Karpas-422 (cell line): ENCODE results near the gene ARMC7. TPM values are rescaled to one million over a fixed set of nuclear protein-coding genes. Genes with fewer than 3 reads are reported as not detected.
"Not testable (repeated sequence)": the region's sequence is repeated elsewhere in the genome, so short reads cannot be mapped to it uniquely, and the experiment has no call there.

Experiments used
- DNase-seq: peaks from one replicate; pipeline ENCODE4 v3.0.0-alpha.2; 2015
- H2AFZ ChIP-seq: fragments of 200-600 bp; sonication (generic); 2 replicates; pipeline ENCODE4 v1.6.1; 2014; ENCODE audit warnings: antibody characterized with exemption, low read length, mixed read lengths
- H3K27ac ChIP-seq: fragments of 200-600 bp; sonication (generic); 2 replicates; pipeline ENCODE4 v1.5.1; 2014; ENCODE audit warnings: mild to moderate bottlenecking, low read length, moderate library complexity
- H3K27me3 ChIP-seq: fragments of 200-600 bp; sonication (generic); 2 replicates; pipeline ENCODE4 v1.6.1; 2014; ENCODE audit warnings: low read length, mixed read lengths
- H3K36me3 ChIP-seq: fragments of 200-600 bp; sonication (generic); 2 replicates; pipeline ENCODE4 v1.6.1; 2014; ENCODE audit warnings: low read length, mixed read lengths; ENCODE audit not compliant: insufficient read depth
- H3K4me1 ChIP-seq: fragments of 200-600 bp; sonication (generic); 2 replicates; pipeline ENCODE4 v1.6.1; 2014; ENCODE audit warnings: mild to moderate bottlenecking, low read length, mixed read lengths
- H3K4me2 ChIP-seq: fragments of 200-600 bp; sonication (generic); 2 replicates; pipeline ENCODE4 v1.6.1; 2014; ENCODE audit warnings: low read length, low read depth, mild to moderate bottlenecking; ENCODE audit not compliant: poor library complexity, severe bottlenecking
- H3K4me3 ChIP-seq: fragments of 200-600 bp; sonication (generic); 2 replicates; pipeline ENCODE4 v1.5.1; 2014; ENCODE audit warnings: mild to moderate bottlenecking, antibody characterized with exemption, low read length, mixed read lengths
- H3K79me2 ChIP-seq: fragments of 200-600 bp; sonication (generic); 2 replicates; pipeline ENCODE4 v1.6.1; 2014; ENCODE audit warnings: mild to moderate bottlenecking, low read length, mixed read lengths
- H3K9ac ChIP-seq: fragments of 200-600 bp; sonication (generic); 2 replicates; pipeline ENCODE4 v1.6.0; 2014; ENCODE audit warnings: low read length
- H3K9me2 ChIP-seq: fragments of 200-600 bp; sonication (generic), shearing (Covaris generic); replicated peaks from 2 replicates; pipeline ENCODE4 v1.6.0; 2014; ENCODE audit warnings: mild to moderate bottlenecking, low read length, moderate library complexity; ENCODE audit not compliant: insufficient read depth
- H3K9me3 ChIP-seq: fragments of 300-700, 200-600 bp; sonication (generic); 2 replicates; pipeline ENCODE4 v1.6.1; 2014; ENCODE audit warnings: low read length, mixed read lengths
- H4K20me1 ChIP-seq: fragments of 200-600 bp; sonication (generic); 2 replicates; pipeline ENCODE4 v1.6.1; 2014; ENCODE audit warnings: mild to moderate bottlenecking, antibody characterized with exemption, low read length, low read depth; ENCODE audit not compliant: insufficient read depth
- total RNA-seq: library from RNA; depleted of rRNA; stranded (reverse); fragments of >200 nt; shearing (Covaris generic); gene quantifications from 2 replicates; pipeline ENCODE4 v1.2.3, GENCODE V29; 2014; ENCODE audit warnings: low replicate concordance

ARMC7 gene
- total RNA-seq, 1 experiment from 2014 or later: 6.1 TPM

GRCh38 chr17:75155191-75155601, 45.4 kb downstream of the ARMC7 start:
- H3K9me3 ChIP-seq: no peaks in the 10 kb centered on the region
- H3K79me2 ChIP-seq: peaks cover 41% of the 10 kb centered on the region
- peaks cover 23% of the 10 kb centered on the region for H3K4me1 ChIP-seq
- DNase-seq: no peak
- H3K27me3 ChIP-seq: no peaks in the 10 kb centered on the region
- peak overlapping the region; percentile 59 for H3K27ac ChIP-seq
- peaks cover 18% of the 10 kb centered on the region; the same call in 1 of the 2 replicates for H4K20me1 ChIP-seq
- peak overlapping the region; percentile 50 for H3K4me3 ChIP-seq
- H3K4me2 ChIP-seq: peak overlapping the region; percentile 65
- H3K36me3 ChIP-seq: peaks cover 6% of the 10 kb centered on the region; the same call in 1 of the 2 replicates
- H3K9ac ChIP-seq: peak overlapping the region; percentile 50
- no peaks in the 10 kb centered on the region for H3K9me2 ChIP-seq
- peak overlapping the region; percentile 79; the same call in 1 of the 2 replicates for H2AFZ ChIP-seq

- not testable (repeated sequence) for H3K9me2 ChIP-seq, H3K9me3 ChIP-seq, H4K20me1 ChIP-seq, H3K4me2 ChIP-seq, H3K4me1 ChIP-seq, H3K36me3 ChIP-seq, H3K27me3 ChIP-seq, H3K4me3 ChIP-seq, H2AFZ ChIP-seq, H3K27ac ChIP-seq, H3K9ac ChIP-seq, H3K79me2 ChIP-seq, DNase-seq
Measured at GRCh38 chr17:75158480-75158879, 48.7 kb downstream of the ARMC7 start.

- no peak overlapping the region for H2AFZ ChIP-seq
- H3K9ac ChIP-seq: no peak overlapping the region
- no peaks in the 10 kb centered on the region for H3K36me3 ChIP-seq
Measured at GRCh38 chr17:75159196-75160031, 49.6 kb downstream of the ARMC7 start.

GRCh38 chr17:75160211-75160610, 50.4 kb downstream of the ARMC7 start:
- Histone ChIP-seq H2AFZ (no peak overlapping the region), H3K27me3 (no peaks in the 10 kb centered on the region), H3K4me1 (peaks cover 3% of the 10 kb centered on the region), H3K36me3 (no peaks in the 10 kb centered on the region), H3K4me2 (no peak overlapping the region), H3K9ac (no peak overlapping the region), H3K9me3 (no peaks in the 10 kb centered on the region), H3K4me3 (no peak overlapping the region), H3K27ac (no peak overlapping the region), H3K79me2 (no peaks in the 10 kb centered on the region), H3K9me2 (no peaks in the 10 kb centered on the region), H4K20me1 (no peaks in the 10 kb centered on the region)
- no peak for DNase-seq

More at GRCh38 chr17:75159196-75160031, 49.6 kb downstream of the ARMC7 start:
- Histone ChIP-seq H3K79me2 (no peaks in the 10 kb centered on the region), H3K27me3 (no peaks in the 10 kb centered on the region), H3K27ac (no peak overlapping the region), H3K4me2 (no peak overlapping the region), H3K9me3 (no peaks in the 10 kb centered on the region), H4K20me1 (no peaks in the 10 kb centered on the region), H3K4me1 (peaks cover 9% of the 10 kb centered on the region), H3K4me3 (no peak overlapping the region), H3K9me2 (no peaks in the 10 kb centered on the region)
- no peak for DNase-seq

- Histone ChIP-seq H3K79me2 (0 out of 2 replicates have a peak, but pooled peaks cover 3% of the 10 kb centered on the region), H3K4me2 (no peak overlapping the region), H3K27ac (no peak overlapping the region), H3K4me1 (no peaks in the 10 kb centered on the region), H2AFZ (no peak overlapping the region), H4K20me1 (no peaks in the 10 kb centered on the region), H3K4me3 (no peak overlapping the region), H3K27me3 (no peaks in the 10 kb centered on the region), H3K9me2 (no peaks in the 10 kb centered on the region), H3K36me3 (peaks cover 12% of the 10 kb centered on the region; the same call in 1 of the 2 replicates), H3K9me3 (no peaks in the 10 kb centered on the region), H3K9ac (no peak overlapping the region)
- no peak for DNase-seq
Measured at GRCh38 chr17:75163074-75163473, 53.3 kb downstream of the ARMC7 start.

GRCh38 chr17:75164606-75165005, 54.8 kb downstream of the ARMC7 start:
- not testable (repeated sequence) for H3K4me1 ChIP-seq, H3K9me2 ChIP-seq, H3K27me3 ChIP-seq, H2AFZ ChIP-seq, H3K79me2 ChIP-seq, H3K9ac ChIP-seq, H3K4me3 ChIP-seq, H4K20me1 ChIP-seq, H3K9me3 ChIP-seq, H3K27ac ChIP-seq, H3K4me2 ChIP-seq, DNase-seq
- H3K36me3 ChIP-seq: peaks cover 12% of the 10 kb centered on the region; the same call in 1 of the 2 replicates

- Histone ChIP-seq H3K27me3 (no peaks in the 10 kb centered on the region), H3K79me2 (peaks cover 40% of the 10 kb centered on the region), H3K9me2 (no peaks in the 10 kb centered on the region), H3K4me3 (no peak overlapping the region), H3K27ac (no peak overlapping the region), H3K9ac (no peak overlapping the region), H4K20me1 (0 out of 2 replicates have a peak, but pooled peaks cover 4% of the 10 kb centered on the region), H3K9me3 (no peaks in the 10 kb centered on the region), H2AFZ (no peak overlapping the region), H3K4me1 (no peaks in the 10 kb centered on the region), H3K36me3 (peaks cover 33% of the 10 kb centered on the region; the same call in 1 of the 2 replicates), H3K4me2 (no peak overlapping the region)
- DNase-seq: no peak
Measured at GRCh38 chr17:75168998-75169397, 59.2 kb downstream of the ARMC7 start.

- H3K4me3 ChIP-seq: no peak overlapping the region
- H3K79me2 ChIP-seq: peaks cover 71% of the 10 kb centered on the region
- H3K9me2 ChIP-seq: no peaks in the 10 kb centered on the region
- H2AFZ ChIP-seq: no peak overlapping the region
- peaks cover 45% of the 10 kb centered on the region; the same call in 1 of the 2 replicates for H3K36me3 ChIP-seq
- no peak overlapping the region for H3K27ac ChIP-seq
- DNase-seq: no peak
- no peaks in the 10 kb centered on the region for H3K9me3 ChIP-seq
- no peaks in the 10 kb centered on the region for H3K4me1 ChIP-seq
- no peak overlapping the region for H3K4me2 ChIP-seq
- 0 out of 2 replicates have a peak, but pooled peaks cover 5% of the 10 kb centered on the region for H4K20me1 ChIP-seq
- no peak overlapping the region for H3K9ac ChIP-seq
- no peaks in the 10 kb centered on the region for H3K27me3 ChIP-seq
Measured at GRCh38 chr17:75173526-75173925, 63.8 kb downstream of the ARMC7 start.
